ENCODE results near the gene CCDC102A.
A peak's percentile ranks its signal among the peaks of the same experiment; 100 is the strongest.

The CCDC102A gene

GRCh38 chr16:57535680-57536305 is 578 bp downstream of the CCDC102A start:
- DNase-seq = peak; percentile 93 to 94

GRCh38 chr16:57534881-57535658 is 1.3 kb downstream of the CCDC102A start:
- DNase-seq = peak in 1 of 2 donors; percentile 17

- no peak for DNase-seq
These were observed 2.0 kb downstream of the CCDC102A start for GRCh38 chr16:57534337-57534880.

- DNase-seq = no peak
These were observed 2.7 kb downstream of the CCDC102A start for GRCh38 chr16:57533431-57534336.

- no peak for DNase-seq
These were observed 4.1 kb downstream of the CCDC102A start for GRCh38 chr16:57532266-57532625.

GRCh38 chr16:57531635-57532265 is 4.6 kb downstream of the CCDC102A start:
- DNase-seq = no peak

GRCh38 chr16:57531253-57531575 is 5.2 kb downstream of the CCDC102A start:
- no peak for DNase-seq

DNA sequence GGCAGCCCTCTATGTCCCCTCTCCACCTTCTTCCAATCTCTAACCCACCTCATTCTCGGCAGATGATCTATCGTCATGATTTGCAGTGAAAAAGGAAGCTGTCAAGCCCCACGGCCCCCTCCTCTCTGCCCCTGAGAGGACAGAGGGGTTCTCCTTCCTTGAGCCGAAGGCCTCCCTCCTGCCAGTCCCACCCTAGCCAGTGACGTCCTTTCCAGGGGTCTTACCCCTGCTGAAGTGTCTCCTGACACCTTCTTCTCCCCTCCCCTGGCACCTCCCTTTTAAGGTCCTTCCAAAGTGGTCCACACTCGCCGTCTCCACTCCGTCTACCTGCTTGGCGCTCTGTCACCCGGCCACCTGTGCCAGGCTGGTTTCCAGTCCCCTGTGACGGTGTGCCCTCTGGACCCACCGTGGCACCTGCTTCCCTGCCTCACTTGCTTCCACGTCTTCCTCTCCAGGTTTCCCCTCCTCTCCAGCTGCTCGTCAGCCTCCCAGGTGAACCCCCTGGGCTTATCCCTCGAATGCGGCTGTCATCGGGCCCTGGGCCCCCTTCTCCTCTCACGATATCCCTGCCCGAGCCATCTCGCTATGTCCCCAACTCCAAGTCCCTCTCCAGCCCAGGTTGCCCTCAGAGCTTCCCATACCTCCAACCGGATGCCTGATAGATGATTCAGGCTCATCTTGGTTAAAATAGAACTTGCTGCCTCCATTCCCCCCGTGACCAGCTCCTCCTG is 5.7 kb downstream of the CCDC102A start:
- DNase-seq = no peak

DNA sequence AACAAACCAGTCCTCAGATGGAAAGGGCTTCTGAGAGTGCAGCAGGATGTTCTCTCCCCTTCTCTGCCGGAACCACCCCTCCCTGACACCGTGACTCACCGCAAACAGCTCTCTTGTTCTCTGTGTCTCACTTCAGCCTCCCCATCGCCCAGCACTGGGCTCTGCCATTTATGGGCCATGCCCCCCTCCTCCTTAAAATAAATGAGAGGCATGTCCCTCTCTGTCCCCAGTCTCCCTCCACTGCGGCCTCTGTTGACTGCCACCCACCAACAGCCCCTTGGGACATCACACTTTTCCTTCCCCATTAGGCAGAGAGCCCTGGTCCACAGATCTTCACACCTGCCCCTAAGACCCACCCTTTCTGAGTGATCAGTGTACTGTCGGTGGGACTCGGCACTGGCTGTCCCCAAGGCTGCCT is 6.3 kb downstream of the CCDC102A start:
- DNase-seq = peak; percentile 68 to 69

- DNase-seq = no peak
These were observed 6.8 kb downstream of the CCDC102A start for GRCh38 chr16:57529391-57530103.

DNA sequence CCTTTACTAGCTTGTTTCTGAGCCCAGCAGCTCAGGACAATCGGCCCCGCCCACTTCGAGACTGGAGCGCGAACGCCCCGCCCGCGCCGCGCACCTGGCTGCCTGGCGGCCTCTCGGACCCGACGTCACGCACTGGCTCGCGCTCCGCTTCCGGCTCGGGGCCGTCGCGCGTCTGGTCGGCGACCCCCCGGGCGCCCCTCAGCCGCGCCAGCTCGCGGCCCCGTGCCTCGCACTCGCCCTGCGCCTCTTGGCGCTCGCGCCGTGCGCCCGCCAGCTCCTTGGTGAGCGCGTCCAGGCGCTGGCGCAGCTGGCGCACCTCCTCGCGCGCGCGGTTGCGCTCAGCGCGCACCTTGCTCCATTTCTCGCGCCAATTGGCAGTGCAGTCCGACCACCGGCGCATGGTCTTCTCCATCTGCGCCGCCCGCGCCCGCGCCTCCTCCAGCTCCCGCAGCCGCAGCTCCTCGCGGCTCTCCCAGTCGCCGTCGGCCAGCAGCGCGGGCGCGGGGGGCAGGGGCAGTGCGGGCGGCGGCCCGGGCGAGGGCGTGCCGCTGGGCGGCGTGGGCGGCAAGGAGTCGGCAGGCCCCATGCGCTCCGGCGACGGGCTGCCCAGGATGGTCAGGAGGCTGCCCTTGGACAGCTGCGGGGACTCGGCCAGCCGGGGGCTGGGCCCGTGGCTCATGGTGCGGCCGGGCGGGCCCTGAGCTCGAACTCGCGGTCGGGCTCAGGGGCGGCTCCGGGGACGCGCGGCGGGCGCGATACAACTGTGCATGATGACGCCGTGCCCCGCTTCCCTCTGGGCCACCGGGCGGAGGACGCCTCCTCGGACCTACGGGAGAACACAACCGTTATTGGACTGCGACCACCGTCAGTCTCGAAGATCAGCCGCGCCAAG is 7.6 kb downstream of the CCDC102A start:
- DNase-seq = no peak

- no peak for DNase-seq
These were observed 8.6 kb downstream of the CCDC102A start for GRCh38 chr16:57527610-57528360.

- DNase-seq = no peak
These were observed 9.3 kb downstream of the CCDC102A start for GRCh38 chr16:57527027-57527426.

- no peak for DNase-seq
These were observed 9.9 kb downstream of the CCDC102A start for GRCh38 chr16:57526498-57526897.

GRCh38 chr16:57525761-57526160 is 10.6 kb downstream of the CCDC102A start:
- DNase-seq = no peak

DNA sequence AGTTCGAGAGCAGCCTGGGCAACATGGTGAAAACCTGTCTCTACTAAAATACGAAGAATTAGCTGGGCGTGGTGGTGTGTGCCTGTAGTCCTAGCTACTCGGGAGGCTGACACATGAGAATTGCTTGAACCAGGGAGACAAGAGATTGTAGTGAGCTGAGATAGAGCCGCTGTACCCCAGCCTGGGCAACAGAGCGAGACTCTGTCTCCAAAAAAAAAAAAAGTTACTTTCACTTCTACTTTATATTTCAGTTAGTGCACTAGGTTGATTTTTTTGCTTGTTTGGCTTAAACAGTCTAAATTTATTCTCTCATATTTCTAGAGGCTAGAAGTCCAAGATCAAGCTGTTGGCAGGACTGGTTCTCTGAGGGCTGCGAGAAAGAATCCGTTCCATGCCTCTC is 13.4 kb downstream of the CCDC102A start:
- no peak for DNase-seq

- peak; percentile 86 to 87 for DNase-seq
These were observed 16.5 kb downstream of the CCDC102A start for GRCh38 chr16:57519796-57520360.

DNA sequence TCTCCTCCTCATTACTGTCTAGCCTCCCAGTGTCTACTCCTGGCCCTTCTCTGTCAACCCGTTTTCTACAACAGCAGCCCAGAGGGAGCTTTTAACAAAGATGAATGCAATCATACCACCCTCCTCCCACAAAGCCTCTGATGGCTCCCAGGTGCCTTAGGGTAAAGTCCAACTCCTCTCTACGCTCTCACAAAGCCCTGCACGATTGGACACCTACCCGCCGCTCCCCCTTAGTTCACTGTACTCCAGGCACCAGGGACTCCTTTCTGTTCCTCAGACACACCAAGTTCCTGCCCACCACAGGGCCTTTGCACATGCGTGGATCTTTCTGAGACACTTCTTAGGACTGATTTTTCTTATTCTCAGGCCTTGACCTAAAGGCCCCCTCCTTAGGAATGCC is 17.4 kb downstream of the CCDC102A start:
- no peak for DNase-seq

- DNase-seq = no peak
These were observed 17.9 kb downstream of the CCDC102A start for GRCh38 chr16:57518520-57518919.
